Colonic mucosa (tissue), 2 donors: ENCODE measurements around the gene CCM2L. TPM values are rescaled to one million over a fixed set of nuclear protein-coding genes. Genes with fewer than 3 reads are reported as not detected.

ENCODE experiments used
- total RNA-seq, 2 donors: library from RNA; stranded (reverse); fragmentation: NEBNext Ultra II Directional in 1 of 2; extraction: Animal tissue kit (Norgen Biotek cat#: 25700) in 1 of 2; gene quantifications; one replicate each; pipeline ENCODE4 v1.2.1, GENCODE V29; 2021
- donor health status: DM: no; HTN: no; CAD: no.
- donor health status: DM: no; HTN: no; CAD: no.

Gene CCM2L
- total RNA-seq, 2 donors from 2014 or later: 1.1 to 1.2 TPM

Other genes starting within 250 kb of the CCM2L start
- gene MYLK2, start 191.1 kb upstream of the CCM2L start, total RNA-seq: under 1 TPM; 0.11 to 0.20 TPM
- under 1 TPM; 0.20 to 0.48 TPM for gene FOXS1, start 164.8 kb upstream of the CCM2L start, total RNA-seq
- gene DUSP15, start 139.9 kb upstream of the CCM2L start, total RNA-seq: under 1 TPM; 0.59 to 0.74 TPM
- not detected for gene TTLL9, start 139.8 kb upstream of the CCM2L start, total RNA-seq
- 10 to 100 TPM in 1 of 2 donors, 1 to 10 TPM in 1; 9.9 to 14.6 TPM for gene PDRG1, start 58.4 kb upstream of the CCM2L start, total RNA-seq
- under 1 TPM; 0.07 to 0.16 TPM for gene XKR7, start 42.3 kb upstream of the CCM2L start, total RNA-seq
- gene HCK, start 41.8 kb downstream of the CCM2L start, total RNA-seq: 1 to 10 TPM; 3.7 to 6.6 TPM
- 10 to 100 TPM; 76.7 to 79.9 TPM for gene TM9SF4, start 99.3 kb downstream of the CCM2L start, total RNA-seq
- 10 to 100 TPM; 17.7 to 18.6 TPM for gene PLAGL2, start 197.3 kb downstream of the CCM2L start, total RNA-seq
- gene POFUT1, start 197.4 kb downstream of the CCM2L start, total RNA-seq: 10 to 100 TPM; 26.9 to 36.3 TPM